Esophagus squamous epithelium (tissue), 5 donors: ENCODE results near the gene AKAP14. TPM values are rescaled to one million over a fixed set of nuclear protein-coding genes. Genes with fewer than 3 reads are reported as not detected.
"Not testable (repeated sequence)": the region's sequence is repeated elsewhere in the genome, so short reads cannot be mapped to it uniquely, and the experiment has no call there.

ENCODE experiments used
- DNase-seq: peaks from one replicate; lab custom pipeline; 2025; lab: John Stamatoyannopoulos, UW
- H3K27ac ChIP-seq, 4 donors: fragments of 200-600 bp; sonication (generic); one replicate each; pipeline ENCODE4 v1.5.1; 2016 to 2019; ENCODE audit warnings: mild to moderate bottlenecking in 1 of 4
- H3K27me3 ChIP-seq, 4 donors: fragments of 200-600 bp; sonication (generic); 1 replicate in 3 of 4; 2 replicates in 1 of 4; pipeline versions ENCODE4 v1.5.1 to v1.6.0; 2017 to 2021; ENCODE audit warnings: antibody characterized with exemption in 1 of 4
- H3K36me3 ChIP-seq, 3 donors: fragments of 200-600 bp; sonication (generic); one replicate each; pipeline ENCODE4 v1.5.1; 2016 to 2019
- H3K4me1 ChIP-seq, 3 donors: fragments of 200-600 bp; sonication (generic); one replicate each; pipeline ENCODE4 v1.5.1; 2017 to 2019
- H3K4me3 ChIP-seq, 4 donors: fragments of 200-600 bp; sonication (generic); 1 replicate in 3 of 4; 2 replicates in 1 of 4; pipeline ENCODE4 v1.5.1; 2016 to 2019; ENCODE audit warnings: mild to moderate bottlenecking in 2 of 4, moderate library complexity in 1 of 4
- H3K9me3 ChIP-seq, 3 donors: fragments of 200-600 bp; sonication (generic); one replicate each; pipeline ENCODE4 v1.5.1; 2016 to 2019
- POLR2A ChIP-seq, 4 donors: fragments of 450-650 bp; IDR thresholded peaks; one replicate each; pipeline ENCODE4 v1.6.1; 2017; ENCODE audit warnings: antibody characterized with exemption in 4 of 4, mild to moderate bottlenecking in 4 of 4, moderate library complexity in 3 of 4
- WGBS, 2 donors: methylation state at CpG; one replicate each; pipeline ENCODE4 v1.1.5; 2018; 5-methylcytosine and 5-hydroxymethylcytosine counted together
- intact Hi-C: fragments of 100-400 bp; cut with DNase I; formaldehyde crosslinking; loops from one replicate; pipeline ENCODE4 v1.15.0; 2022
- total RNA-seq, 4 donors: library from RNA; depleted of rRNA; stranded (reverse); fragments of >200 nt; gene quantifications; one replicate each; pipeline ENCODE4 v1.1.0, GENCODE V29; 2016
- TF ChIP-seq, protein P1 (sequence below), 6 experiments: fragments of 450-650 bp in 4 of 6; fragments of 200-600 bp in 2 of 6; sonication (generic) in 2 of 6; IDR thresholded peaks; one replicate each; pipeline ENCODE4 v1.5.1; 2016 to 2019; ENCODE audit warnings: antibody characterized with exemption in 6 of 6, mild to moderate bottlenecking in 4 of 6, moderate library complexity in 4 of 6
- donor health status: DM: yes; HTN: yes; CAD: no.

The AKAP14 gene
- total RNA-seq, 4 donors from 2014 or later, result not detected

DNA sequence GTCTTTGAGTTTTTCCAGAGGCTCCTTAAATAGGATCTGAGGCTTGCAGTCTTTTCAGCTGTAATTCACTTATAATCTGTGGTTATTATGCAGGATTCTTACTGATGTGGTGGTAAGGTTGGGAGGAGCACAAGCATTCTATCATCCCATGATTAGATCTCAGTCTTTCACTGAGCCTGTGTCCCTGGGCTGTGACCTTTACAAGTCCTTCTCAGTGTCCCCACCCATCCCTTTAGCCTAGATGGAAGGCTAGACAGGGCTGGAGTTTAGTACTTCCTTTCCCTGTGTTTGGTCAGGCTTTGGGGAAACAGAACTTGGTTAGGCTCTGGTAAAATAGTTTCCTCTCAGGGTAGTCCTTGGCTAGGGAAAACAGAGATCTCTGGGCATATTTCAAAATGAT lies 64.9 kb downstream of the AKAP14 start:
- no peak overlapping the region for H3K4me3 ChIP-seq
- H3K27me3 ChIP-seq, result no peaks in the 10 kb centered on the region
- no peaks in the 10 kb centered on the region for H3K4me1 ChIP-seq
- no peaks in the 10 kb centered on the region for H3K36me3 ChIP-seq
- DNase-seq, result no peak
- H3K27ac ChIP-seq, result no peak overlapping the region
- H3K9me3 ChIP-seq, result peaks cover 0 to 4% (median 0%) of the 10 kb centered on the region in 3 donors
- TF ChIP-seq, protein P1, sequence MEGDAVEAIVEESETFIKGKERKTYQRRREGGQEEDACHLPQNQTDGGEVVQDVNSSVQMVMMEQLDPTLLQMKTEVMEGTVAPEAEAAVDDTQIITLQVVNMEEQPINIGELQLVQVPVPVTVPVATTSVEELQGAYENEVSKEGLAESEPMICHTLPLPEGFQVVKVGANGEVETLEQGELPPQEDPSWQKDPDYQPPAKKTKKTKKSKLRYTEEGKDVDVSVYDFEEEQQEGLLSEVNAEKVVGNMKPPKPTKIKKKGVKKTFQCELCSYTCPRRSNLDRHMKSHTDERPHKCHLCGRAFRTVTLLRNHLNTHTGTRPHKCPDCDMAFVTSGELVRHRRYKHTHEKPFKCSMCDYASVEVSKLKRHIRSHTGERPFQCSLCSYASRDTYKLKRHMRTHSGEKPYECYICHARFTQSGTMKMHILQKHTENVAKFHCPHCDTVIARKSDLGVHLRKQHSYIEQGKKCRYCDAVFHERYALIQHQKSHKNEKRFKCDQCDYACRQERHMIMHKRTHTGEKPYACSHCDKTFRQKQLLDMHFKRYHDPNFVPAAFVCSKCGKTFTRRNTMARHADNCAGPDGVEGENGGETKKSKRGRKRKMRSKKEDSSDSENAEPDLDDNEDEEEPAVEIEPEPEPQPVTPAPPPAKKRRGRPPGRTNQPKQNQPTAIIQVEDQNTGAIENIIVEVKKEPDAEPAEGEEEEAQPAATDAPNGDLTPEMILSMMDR (IDR thresholded peaks at IDR 0.05), result no peak
- TF ChIP-seq POLR2A (IDR thresholded peaks at IDR 0.05), result no peak
- intact Hi-C loops, result no loop called here

DNA sequence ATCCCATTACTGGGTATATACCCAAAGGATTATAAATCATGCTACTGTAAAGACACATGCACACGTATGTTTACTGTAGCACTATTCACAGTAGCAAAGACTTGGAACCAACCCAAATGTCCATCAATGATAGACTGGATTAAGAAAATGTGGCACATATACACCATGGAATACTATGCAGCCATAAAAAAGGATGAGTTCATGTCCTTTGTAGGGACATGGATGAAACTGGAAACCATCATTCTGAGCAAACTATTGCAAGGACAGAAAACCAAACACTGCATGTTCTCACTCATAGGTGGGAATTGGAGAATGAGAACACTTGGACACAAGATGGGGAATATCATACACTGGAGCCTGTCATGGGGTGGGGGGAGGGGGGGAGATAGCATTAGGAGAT lies 71.1 kb downstream of the AKAP14 start:
- 67% methylated on average over 1 of the region's 1 CpG; no CpG with 5 or more reads in 1 of the 2 donors for WGBS, 2 donors
- H3K27me3 ChIP-seq, H3K9me3 ChIP-seq, H3K27ac ChIP-seq, intact Hi-C loops, DNase-seq, H3K36me3 ChIP-seq, H3K4me3 ChIP-seq, H3K4me1 ChIP-seq: not testable (repeated sequence)

Other genes with a start within 250 kb of the AKAP14 start
- 10 to 100 TPM in 2 of 4 donors, 1 to 10 TPM in 2; 3.4 to 13.4 (median 8.2) TPM for gene SEPTIN6, start 202.7 kb upstream of the AKAP14 start, total RNA-seq
- under 1 TPM in 1 of 4 donors, not detected in 3; 0.38 TPM for gene SOWAHD, start 137.3 kb upstream of the AKAP14 start, total RNA-seq
- gene RPL39, start 104.3 kb upstream of the AKAP14 start, total RNA-seq, result 1,000 to 10,000 TPM; 1,415 to 8,821 (median 6,699) TPM
- 1 to 10 TPM; 2.8 to 8.0 (median 5.1) TPM for gene UPF3B, start 42.9 kb upstream of the AKAP14 start, total RNA-seq
- gene RNF113A, start 24.2 kb upstream of the AKAP14 start, total RNA-seq, result 10 to 100 TPM in 2 of 4 donors, 1 to 10 TPM in 2; 8.1 to 23.4 (median 12.2) TPM
- 10 to 100 TPM; 54.0 to 94.7 (median 66.5) TPM for gene NDUFA1, start 24.1 kb upstream of the AKAP14 start, total RNA-seq
- gene NKAP, start 47.9 kb downstream of the AKAP14 start, total RNA-seq, result 1 to 10 TPM; 2.2 to 5.0 (median 2.6) TPM
- gene RHOXF2B, start 181.8 kb downstream of the AKAP14 start, total RNA-seq, result not detected
- not detected for gene RHOXF1, start 220.0 kb downstream of the AKAP14 start, total RNA-seq